Endothelial cell of umbilical vein (primary cell): ENCODE measurements around the gene FAM3A. TPM values are rescaled to one million over a fixed set of nuclear protein-coding genes. Genes with fewer than 3 reads are reported as not detected.

ENCODE experiments used
- BruUV-seq: library from RNA; stranded (reverse); fragments of 400-500 nt; replicated peaks from 2 replicates; lab custom pipeline; 2021; lab: Mats Ljungman, UMichigan
- CTCF ChIA-PET: fragments of 300-600, 350-600 bp; sonication (Branson Sonifier 250); formaldehyde crosslinking; loops from one replicate; lab custom pipeline; 2021; ENCODE audit warnings: antibody characterized with exemption, inconsistent platforms; lab: Charles Lee
- POLR2A ChIA-PET: fragments of 300-600, 350-600 bp; sonication (Branson Sonifier 250); formaldehyde crosslinking; loops from one replicate; lab custom pipeline; 2021; ENCODE audit warnings: antibody characterized with exemption, inconsistent platforms; lab: Charles Lee
- DNase-seq: peaks from one replicate; pipeline ENCODE4 v3.0.0-alpha.2; 2011; ENCODE audit warnings: low read depth, low spot score
- FAIRE-seq: peaks from 2 replicates; lab custom pipeline; 2011; peaks lifted over from hg19 to GRCh38; lab: Jason Lieb, UNC
- H2AFZ ChIP-seq: 2 replicates; pipeline ENCODE4 v1.6.0; 2012; ENCODE audit warnings: low read depth, low read length, control low read depth, inconsistent platforms
- H3K27ac ChIP-seq: 2 replicates; pipeline ENCODE4 v1.5.1; 2011; ENCODE audit warnings: low read depth, mild to moderate bottlenecking, control low read depth, low read length, moderate library complexity; ENCODE audit not compliant: insufficient read depth
- H3K27me3 ChIP-seq, 2 experiments: 2 replicates each; pipeline versions ENCODE4 v1.6.0 to v1.6.1; 2011; ENCODE audit warnings: low read length in 2 of 2, mixed read lengths in 1 of 2; ENCODE audit not compliant: control insufficient read depth in 2 of 2, insufficient read depth in 2 of 2
- H3K36me3 ChIP-seq, 2 experiments: 2 replicates in 1 of 2; 3 replicates in 1 of 2; pipeline ENCODE4 v1.5.1; 2011; ENCODE audit warnings: low read length in 2 of 2, mild to moderate bottlenecking in 1 of 2, moderate library complexity in 1 of 2; ENCODE audit not compliant: control insufficient read depth in 2 of 2, insufficient read depth in 2 of 2; ENCODE audit errors: extremely low read depth in 1 of 2
- H3K4me1 ChIP-seq: 3 replicates; pipeline ENCODE4 v1.5.1; 2011; ENCODE audit warnings: mild to moderate bottlenecking, low read length; ENCODE audit not compliant: control insufficient read depth, insufficient read depth; ENCODE audit errors: extremely low read depth
- H3K4me2 ChIP-seq: 2 replicates; pipeline ENCODE4 v1.6.1; 2011; ENCODE audit warnings: low read length, control low read depth, mixed read lengths; ENCODE audit not compliant: insufficient read depth
- H3K4me3 ChIP-seq, 3 experiments: fragments of 200-600 bp in 1 of 3; sonication (generic), shearing (Covaris generic) in 1 of 3; replicated peaks in 1 of 3; 2 replicates each; pipeline ENCODE4 v1.5.1; 2011 to 2016; ENCODE audit warnings: control low read depth in 3 of 3, low read length in 3 of 3, mild to moderate bottlenecking in 2 of 3, inconsistent platforms in 1 of 3, low read depth in 1 of 3, moderate library complexity in 1 of 3; ENCODE audit not compliant: insufficient read depth in 1 of 3
- H3K79me2 ChIP-seq: 2 replicates; pipeline ENCODE4 v1.6.0; 2012; ENCODE audit warnings: low read length, inconsistent platforms; ENCODE audit not compliant: control insufficient read depth, insufficient read depth
- H3K9ac ChIP-seq: replicated peaks from 2 replicates; pipeline ENCODE3; 2011; ENCODE audit warnings: low read length, control low read depth; ENCODE audit not compliant: insufficient read depth; ENCODE audit errors: extremely low read depth
- H3K9me1 ChIP-seq: replicated peaks from 3 replicates; pipeline ENCODE4 v1.6.0; 2011; ENCODE audit warnings: mild to moderate bottlenecking, low read length; ENCODE audit not compliant: control insufficient read depth, insufficient read depth; ENCODE audit errors: extremely low read depth
- H3K9me3 ChIP-seq: replicated peaks from 2 replicates; pipeline ENCODE4 v1.5.1; 2012; ENCODE audit warnings: low read length, inconsistent platforms; ENCODE audit not compliant: control insufficient read depth, insufficient read depth
- H4K20me1 ChIP-seq: replicated peaks from 2 replicates; pipeline ENCODE3; 2011; ENCODE audit warnings: mild to moderate bottlenecking, low read length; ENCODE audit not compliant: control insufficient read depth, insufficient read depth; ENCODE audit errors: extremely low read depth
- EZH2 ChIP-seq: IDR thresholded peaks from 2 replicates; pipeline ENCODE4 v1.6.1; 2012; ENCODE audit warnings: borderline replicate concordance, low read depth, mild to moderate bottlenecking, moderate library complexity, low read length, inconsistent platforms; ENCODE audit not compliant: severe bottlenecking
- FOS ChIP-seq: IDR thresholded peaks from 2 replicates; pipeline ENCODE4 v1.6.1; 2011; ENCODE audit warnings: mild to moderate bottlenecking, low read length, moderate library complexity, borderline replicate concordance; ENCODE audit not compliant: insufficient read depth
- GATA2 ChIP-seq: IDR thresholded peaks from 2 replicates; pipeline ENCODE4 v1.7.0; 2011; ENCODE audit warnings: low read depth, mild to moderate bottlenecking, moderate library complexity, mixed read lengths, low read length; ENCODE audit not compliant: insufficient read length, insufficient read depth
- JUN ChIP-seq: IDR thresholded peaks from 2 replicates; pipeline ENCODE4 v1.6.1; 2011; ENCODE audit warnings: borderline replicate concordance, low read depth; ENCODE audit not compliant: insufficient read length, insufficient read depth
- MYC ChIP-seq: IDR thresholded peaks from one replicate; pipeline ENCODE4 v1.6.1; 2011; ENCODE audit warnings: mild to moderate bottlenecking, low read depth, low read length
- POLR2A ChIP-seq: IDR thresholded peaks from 2 replicates; pipeline ENCODE4 v1.6.1; 2012; ENCODE audit warnings: low read depth, mild to moderate bottlenecking, control low read depth, low read length
- POLR2AphosphoS5 ChIP-seq: IDR thresholded peaks from 2 replicates; pipeline ENCODE4 v1.6.1; 2012; ENCODE audit warnings: low read depth, mild to moderate bottlenecking, control low read depth, low read length, moderate library complexity; ENCODE audit not compliant: insufficient read depth
- dilution Hi-C: fragments of 300-500 bp; cut with MboI; formaldehyde crosslinking; loops from one replicate; pipeline ENCODE4 v1.15.0; 2019; ENCODE audit warnings: low sequenced_read_pairs; ENCODE audit not compliant: extremely low pct_ligation_motif_present
- intact Hi-C: fragments of 100-400 bp; cut with micrococcal nuclease; formaldehyde crosslinking; loops from one replicate; pipeline ENCODE4 v1.10.0; 2022
- polyA plus RNA-seq, 4 experiments: library from polyadenylated mRNA; depleted of rRNA in 3 of 4; stranded (reverse) in 3 of 4; unstranded in 1 of 4; fragments of >200 nt; gene quantifications; 2 replicates each; pipeline versions ENCODE4 v1.2.1 to v1.2.3, GENCODE V29; 2011 to 2012; ENCODE audit warnings: missing spikeins in 1 of 4
- total RNA-seq: library from RNA; stranded (reverse); gene quantifications from 2 replicates; pipeline ENCODE4 v1.2.3, GENCODE V29; 2021
- TF ChIP-seq, protein P1 (sequence below), 2 donors: IDR thresholded peaks; 1 replicate in 1 of 2; 2 replicates in 1 of 2; pipeline ENCODE4 v1.5.1; 2011; ENCODE audit warnings: low read length in 2 of 2, mild to moderate bottlenecking in 2 of 2, moderate library complexity in 2 of 2, control low read depth in 1 of 2, inconsistent platforms in 1 of 2, low read depth in 1 of 2; ENCODE audit not compliant: insufficient read depth in 1 of 2; ENCODE audit errors: extremely low read depth in 1 of 2
- TF ChIP-seq, protein P2 (sequence below): IDR thresholded peaks from 2 replicates; pipeline ENCODE4 v1.6.1; 2011; ENCODE audit not compliant: insufficient read depth, insufficient read length

The FAM3A gene
- total and polyA plus RNA-seq, 2 donors (not counting 3 experiments of a cell fraction or from before 2014, with no cell fraction given), result 32.0 to 42.9 TPM

DNA sequence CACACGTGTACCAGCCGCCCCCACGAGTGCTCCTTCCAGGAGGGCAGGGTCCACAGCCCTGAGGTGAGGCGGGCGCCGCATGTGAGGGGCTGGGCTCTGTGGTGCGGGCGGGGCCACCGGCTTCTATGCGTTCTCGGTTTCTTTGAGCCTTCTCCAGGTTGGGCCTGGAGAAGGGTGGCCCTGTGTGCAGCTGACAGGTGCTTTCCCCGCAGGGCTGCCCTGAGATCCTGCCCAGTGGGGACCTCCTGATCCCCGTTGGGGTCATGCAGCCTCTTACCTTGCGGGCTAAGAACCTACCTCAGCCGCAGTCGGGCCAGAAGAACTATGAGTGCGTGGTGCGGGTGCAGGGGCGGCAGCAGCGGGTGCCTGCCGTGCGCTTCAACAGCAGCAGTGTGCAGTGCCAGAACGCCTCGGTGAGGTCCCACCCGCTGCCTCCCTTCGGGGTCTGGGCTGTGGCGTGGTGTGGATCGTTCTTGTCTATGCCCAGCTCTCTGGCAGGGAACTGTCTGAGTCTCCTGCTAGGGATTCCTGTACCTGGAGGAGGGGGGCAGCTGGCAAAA, 51.1 kb downstream of the FAM3A start:
- no peak overlapping the region for H3K4me3 ChIP-seq
- intact Hi-C loops (no loop called here), dilution Hi-C loops (no loop called here)
- DNase-seq, result no peak
- no peaks in the 10 kb centered on the region for H3K9me1 ChIP-seq
- no peaks in the 10 kb centered on the region for H4K20me1 ChIP-seq
- no peaks in the 10 kb centered on the region for H3K4me1 ChIP-seq
- FAIRE-seq, result no peak
- H3K79me2 ChIP-seq, result peaks cover 10% of the 10 kb centered on the region
- TF ChIP-seq FOS (no peak), POLR2AphosphoS5 (no peak)
- no peaks in the 10 kb centered on the region for H3K27me3 ChIP-seq
- BruUV-seq, result no TSS peak
- H3K27ac ChIP-seq, result no peak overlapping the region
- H2AFZ ChIP-seq, result no peak overlapping the region
- ChIA-PET POLR2A (no interaction called here), CTCF (interaction anchor here (1.2 kb wide), 1 partner anchor 12 kb away, joined by 3 read pairs; no protein-coding TSS in a partner anchor)
- H3K36me3 ChIP-seq, result peaks cover 0 to 43% of the 10 kb centered on the region in 2 experiments
- no peak overlapping the region for H3K4me2 ChIP-seq
- no peak overlapping the region for H3K9ac ChIP-seq
- H3K9me3 ChIP-seq, result no peaks in the 10 kb centered on the region

GRCh38 chrX:154463611-154464220, 52.3 kb downstream of the FAM3A start:
- H3K9ac ChIP-seq, result no peak overlapping the region
- ChIA-PET CTCF (interaction anchor here (0.7 kb wide), 1 partner anchor 10 kb away, joined by 3 read pairs; no protein-coding TSS in a partner anchor), POLR2A (no interaction called here)
- FAIRE-seq (no peak), DNase-seq (no peak)
- no peak overlapping the region for H2AFZ ChIP-seq
- H3K9me1 ChIP-seq, result no peaks in the 10 kb centered on the region
- H3K9me3 ChIP-seq, result no peaks in the 10 kb centered on the region
- intact Hi-C loops (no loop called here), dilution Hi-C loops (no loop called here)
- no peak overlapping the region for H3K4me2 ChIP-seq
- no peaks in the 10 kb centered on the region for H3K27me3 ChIP-seq
- no peak overlapping the region for H3K27ac ChIP-seq
- H3K4me3 ChIP-seq, result no peak overlapping the region
- TF ChIP-seq MYC, result no peak
- TF ChIP-seq, protein P1, sequence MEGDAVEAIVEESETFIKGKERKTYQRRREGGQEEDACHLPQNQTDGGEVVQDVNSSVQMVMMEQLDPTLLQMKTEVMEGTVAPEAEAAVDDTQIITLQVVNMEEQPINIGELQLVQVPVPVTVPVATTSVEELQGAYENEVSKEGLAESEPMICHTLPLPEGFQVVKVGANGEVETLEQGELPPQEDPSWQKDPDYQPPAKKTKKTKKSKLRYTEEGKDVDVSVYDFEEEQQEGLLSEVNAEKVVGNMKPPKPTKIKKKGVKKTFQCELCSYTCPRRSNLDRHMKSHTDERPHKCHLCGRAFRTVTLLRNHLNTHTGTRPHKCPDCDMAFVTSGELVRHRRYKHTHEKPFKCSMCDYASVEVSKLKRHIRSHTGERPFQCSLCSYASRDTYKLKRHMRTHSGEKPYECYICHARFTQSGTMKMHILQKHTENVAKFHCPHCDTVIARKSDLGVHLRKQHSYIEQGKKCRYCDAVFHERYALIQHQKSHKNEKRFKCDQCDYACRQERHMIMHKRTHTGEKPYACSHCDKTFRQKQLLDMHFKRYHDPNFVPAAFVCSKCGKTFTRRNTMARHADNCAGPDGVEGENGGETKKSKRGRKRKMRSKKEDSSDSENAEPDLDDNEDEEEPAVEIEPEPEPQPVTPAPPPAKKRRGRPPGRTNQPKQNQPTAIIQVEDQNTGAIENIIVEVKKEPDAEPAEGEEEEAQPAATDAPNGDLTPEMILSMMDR (IDR thresholded peaks at IDR 0.05; ENCODE audit: extremely low read depth in 1 of 2, insufficient read depth in 1 of 2, low read depth in 1 of 2, low read length in 2 of 2), result no peak
- TF ChIP-seq, protein P2, sequence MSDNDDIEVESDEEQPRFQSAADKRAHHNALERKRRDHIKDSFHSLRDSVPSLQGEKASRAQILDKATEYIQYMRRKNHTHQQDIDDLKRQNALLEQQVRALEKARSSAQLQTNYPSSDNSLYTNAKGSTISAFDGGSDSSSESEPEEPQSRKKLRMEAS, result no peak
- no peak for TF ChIP-seq GATA2
- TF ChIP-seq POLR2AphosphoS5, result no peak
- TF ChIP-seq POLR2A, result no peak
- no peak for TF ChIP-seq FOS
- TF ChIP-seq EZH2, result no peak
- TF ChIP-seq JUN, result no peak
- no peaks in the 10 kb centered on the region for H4K20me1 ChIP-seq
- peaks cover 7% of the 10 kb centered on the region for H3K4me1 ChIP-seq
- no TSS peak for BruUV-seq
- H3K36me3 ChIP-seq, result peaks cover 0 to 37% of the 10 kb centered on the region in 2 experiments
- H3K79me2 ChIP-seq, result peaks cover 20% of the 10 kb centered on the region
